Measurements from ENCODE around the gene ASPG.
A peak's percentile ranks its signal among the peaks of the same experiment; 100 is the strongest.

The ASPG gene

DNA sequence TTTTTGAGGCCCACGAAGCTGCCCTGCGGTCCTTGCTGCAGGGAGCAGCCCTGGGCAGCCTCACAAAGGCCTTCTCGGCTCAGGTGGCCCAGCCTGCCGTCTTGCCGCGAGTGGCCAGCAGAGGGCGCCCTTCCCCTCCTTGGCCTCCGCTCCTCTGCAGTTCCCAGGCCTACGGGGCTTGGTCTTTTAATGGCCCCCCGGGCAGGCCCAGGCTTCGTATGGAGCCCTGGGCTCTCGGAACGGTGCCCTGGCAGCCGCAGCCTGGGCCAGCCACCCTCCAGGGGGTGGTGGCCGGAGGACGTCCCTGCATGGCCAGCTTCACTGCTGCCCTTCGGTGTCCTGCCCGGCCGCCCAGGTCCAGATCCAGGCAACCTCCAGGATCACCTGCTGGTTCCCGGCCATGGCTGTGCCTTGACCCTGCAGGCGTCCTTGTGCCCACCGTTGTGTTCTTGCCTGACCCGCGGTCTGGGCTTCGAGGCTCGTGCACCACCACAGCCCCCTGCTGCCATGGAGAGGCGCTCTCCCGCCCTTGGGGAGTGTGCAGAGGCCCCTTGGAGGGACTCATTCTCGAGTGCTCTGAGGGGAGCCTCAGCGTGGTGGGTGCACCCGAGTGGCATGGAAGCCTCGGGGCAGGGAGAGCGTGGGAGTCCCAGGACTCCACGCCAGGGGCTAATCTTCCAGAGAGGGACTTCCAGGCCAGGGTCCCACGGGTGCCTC, 9.4 kb downstream of the ASPG start:
- peak; percentile 92 for DNase-seq

DNA sequence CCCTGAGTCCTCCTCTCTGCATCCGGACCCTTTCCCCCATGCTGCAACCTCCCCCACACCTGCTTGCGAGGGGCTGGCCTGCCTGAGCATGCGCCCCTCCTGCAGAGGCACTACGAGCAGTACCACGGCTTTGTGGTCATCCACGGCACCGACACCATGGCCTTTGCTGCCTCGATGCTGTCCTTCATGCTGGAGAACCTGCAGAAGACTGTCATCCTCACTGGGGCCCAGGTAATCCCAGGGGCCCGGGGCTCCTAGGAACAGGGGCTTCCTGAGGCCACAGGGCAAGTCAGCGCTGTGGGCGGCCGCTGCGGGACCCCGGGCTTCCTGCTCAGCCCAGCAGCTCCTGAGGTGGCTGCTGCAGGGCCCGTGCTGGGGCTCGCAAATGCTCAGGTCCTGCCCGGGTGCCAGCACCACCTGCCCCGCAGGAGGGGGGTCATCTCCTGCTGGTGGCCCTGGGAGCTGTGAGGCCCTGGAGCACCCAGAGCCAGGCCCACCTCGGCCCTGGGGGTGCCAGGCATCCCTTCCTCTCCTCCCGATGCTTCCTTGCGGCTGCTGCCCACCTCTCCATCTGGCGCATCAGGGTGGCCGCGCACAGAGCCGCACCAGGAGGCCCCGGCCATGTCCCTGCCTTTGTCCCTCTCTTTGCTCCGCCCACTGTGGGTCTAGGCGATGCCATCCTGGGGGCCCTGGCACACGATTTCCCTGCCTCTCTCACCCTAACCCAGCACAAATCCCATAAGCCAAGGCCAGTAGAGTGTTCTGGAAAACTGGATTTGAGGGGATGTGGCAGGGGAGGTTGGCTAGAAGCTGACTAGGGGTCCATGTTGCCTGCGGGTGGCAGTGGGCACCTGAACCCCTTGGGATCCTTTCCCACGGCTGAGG, 10.2 kb downstream of the ASPG start:
- no peak for DNase-seq

DNA sequence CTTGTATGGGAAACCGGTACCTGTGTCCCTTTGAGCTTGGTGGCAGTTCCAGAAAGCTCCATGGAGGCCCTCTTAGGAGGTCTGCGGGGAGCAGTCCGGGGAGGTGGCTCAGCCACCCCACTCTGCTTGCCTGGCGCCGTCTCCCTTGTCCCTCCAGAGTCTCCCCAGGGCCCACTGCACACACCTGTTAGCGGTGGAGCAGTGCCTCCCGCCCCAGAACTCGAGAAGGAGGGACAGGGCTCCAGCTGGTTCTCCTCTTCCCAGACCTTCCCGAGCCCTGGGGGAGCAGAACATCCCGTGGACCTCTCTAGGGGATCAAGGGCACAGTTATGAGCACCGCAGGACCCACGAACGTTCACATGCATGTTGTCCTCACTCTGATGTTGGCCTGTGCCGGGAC, 10.8 kb downstream of the ASPG start:
- DNase-seq: no peak

DNA sequence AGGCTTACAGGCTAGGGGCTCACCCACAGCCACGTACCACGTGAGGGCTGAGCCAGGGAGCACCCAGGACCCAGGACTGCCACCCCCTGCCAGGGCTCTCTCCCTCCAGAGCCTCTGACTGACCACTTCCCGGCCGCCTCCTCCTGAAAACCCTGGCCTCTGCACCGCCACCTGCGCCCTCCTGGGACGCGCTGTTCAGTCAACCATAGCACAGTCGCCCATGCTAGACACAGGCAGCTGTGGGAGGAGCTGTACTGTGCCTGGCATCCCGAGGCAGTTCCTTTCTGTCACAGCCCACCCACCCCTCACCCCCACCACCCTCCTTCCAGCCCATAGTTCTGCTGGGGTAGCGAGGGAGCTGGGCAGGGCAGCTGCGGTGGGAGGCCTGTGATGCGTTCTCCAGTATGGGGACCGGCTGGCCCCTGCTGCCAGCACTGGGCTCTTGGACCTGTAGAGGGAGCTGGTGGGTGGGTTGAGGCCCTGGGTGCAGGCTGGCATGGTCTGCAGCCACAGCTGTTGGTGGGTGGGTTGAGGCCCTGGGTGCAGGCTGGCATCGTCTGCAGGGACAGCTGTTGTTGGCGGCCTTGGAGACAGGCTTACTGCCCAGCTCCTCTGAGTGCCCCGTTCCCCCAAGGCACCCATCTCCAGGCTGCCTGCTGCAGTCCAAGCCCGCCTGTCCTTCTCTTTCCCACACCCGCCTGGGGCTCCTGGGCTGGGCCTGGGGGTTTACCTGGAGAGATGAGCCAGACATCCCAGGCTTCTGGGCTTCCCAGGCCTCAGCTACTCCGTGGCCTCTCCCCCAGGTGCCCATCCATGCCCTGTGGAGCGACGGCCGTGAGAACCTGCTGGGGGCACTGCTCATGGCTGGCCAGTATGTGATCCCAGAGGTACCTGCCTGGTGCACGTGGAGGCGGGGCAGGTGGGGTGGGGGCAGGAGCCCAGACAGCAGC, 11.5 kb downstream of the ASPG start:
- no peak for DNase-seq

DNA sequence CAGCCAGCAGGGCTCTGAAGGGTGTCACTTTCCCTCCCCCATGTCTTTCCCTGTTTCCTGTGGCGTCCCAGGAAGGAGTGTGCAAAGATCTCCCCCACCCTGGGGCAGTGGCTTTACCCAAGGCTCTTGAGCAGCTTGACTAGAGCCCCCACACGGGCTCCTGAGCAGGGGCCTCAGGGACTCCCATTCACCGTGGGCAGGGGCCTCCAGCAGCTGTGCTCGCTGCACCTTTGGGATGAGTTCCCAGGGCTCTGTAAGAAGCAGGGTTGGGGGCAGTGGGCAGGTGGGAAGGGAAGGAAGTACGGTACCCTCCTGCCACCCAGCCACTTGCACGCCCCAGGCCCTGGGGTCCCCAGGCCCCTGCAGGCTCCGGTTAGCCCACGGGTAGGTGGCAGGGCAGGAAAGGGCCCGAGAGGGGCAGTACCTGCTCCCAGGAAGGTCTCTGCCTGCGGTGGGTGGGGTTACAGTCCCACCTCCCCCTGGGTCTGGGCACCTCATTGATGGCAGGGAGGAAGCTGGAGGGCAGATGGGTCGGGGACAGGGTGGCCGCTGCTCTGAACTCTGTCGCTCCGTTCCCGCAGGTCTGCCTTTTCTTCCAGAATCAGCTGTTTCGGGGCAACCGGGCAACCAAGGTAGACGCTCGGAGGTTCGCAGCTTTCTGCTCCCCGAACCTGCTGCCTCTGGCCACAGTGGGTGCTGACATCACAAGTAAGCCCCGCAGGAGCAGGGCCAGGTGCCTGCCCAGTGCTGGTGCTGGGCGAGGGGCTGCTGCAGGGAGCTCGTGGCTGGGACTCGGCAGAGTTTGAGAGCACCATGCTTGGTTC, 13.0 kb downstream of the ASPG start:
- DNase-seq: no peak

DNA sequence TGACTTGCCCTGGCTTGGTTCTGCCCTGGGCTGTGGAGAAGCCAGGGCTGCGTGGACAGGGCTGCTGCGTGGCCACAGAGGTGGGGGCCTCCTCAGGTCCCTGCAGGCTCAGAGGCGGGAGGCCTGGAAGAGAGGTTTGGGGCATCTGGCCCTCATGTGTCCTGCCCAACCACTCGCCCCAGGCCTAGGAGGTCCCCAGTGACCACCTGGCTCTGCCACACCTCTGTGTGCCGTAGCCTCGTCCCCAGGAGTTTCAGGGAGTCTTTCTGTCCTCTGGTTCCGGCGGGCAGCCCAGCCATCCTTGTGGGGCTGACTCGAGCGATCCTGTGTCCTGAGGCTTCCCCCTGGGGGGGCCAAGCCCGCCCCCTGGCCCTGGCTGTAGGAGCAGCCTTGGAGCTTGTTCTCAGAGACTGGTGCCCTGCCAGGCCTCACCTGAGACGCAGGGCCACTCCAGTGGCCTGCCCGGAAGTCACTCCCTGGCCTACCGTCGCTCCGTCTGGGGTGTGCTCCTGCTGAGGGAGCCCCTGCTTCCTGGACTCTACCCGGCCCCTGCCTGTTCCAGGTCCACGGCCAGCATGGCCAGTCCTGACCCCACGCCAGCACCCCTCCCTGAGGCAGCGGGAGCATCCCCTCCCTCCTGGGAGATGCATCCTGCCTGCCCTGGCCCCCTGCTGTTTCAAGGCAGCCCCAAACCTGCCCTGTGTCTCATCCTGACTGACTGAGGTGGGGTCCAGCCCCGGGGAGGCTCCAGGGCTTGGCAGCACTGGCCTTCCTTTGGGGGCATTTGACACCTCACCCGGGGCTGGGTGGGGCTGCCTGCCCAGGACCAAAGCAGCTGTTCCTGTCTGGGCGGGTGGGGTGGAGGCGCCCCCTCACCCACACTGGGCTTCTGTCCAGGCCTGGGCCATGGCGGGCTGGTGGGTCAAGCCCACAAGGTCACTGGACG, 13.9 kb downstream of the ASPG start:
- DNase-seq: no peak

DNA sequence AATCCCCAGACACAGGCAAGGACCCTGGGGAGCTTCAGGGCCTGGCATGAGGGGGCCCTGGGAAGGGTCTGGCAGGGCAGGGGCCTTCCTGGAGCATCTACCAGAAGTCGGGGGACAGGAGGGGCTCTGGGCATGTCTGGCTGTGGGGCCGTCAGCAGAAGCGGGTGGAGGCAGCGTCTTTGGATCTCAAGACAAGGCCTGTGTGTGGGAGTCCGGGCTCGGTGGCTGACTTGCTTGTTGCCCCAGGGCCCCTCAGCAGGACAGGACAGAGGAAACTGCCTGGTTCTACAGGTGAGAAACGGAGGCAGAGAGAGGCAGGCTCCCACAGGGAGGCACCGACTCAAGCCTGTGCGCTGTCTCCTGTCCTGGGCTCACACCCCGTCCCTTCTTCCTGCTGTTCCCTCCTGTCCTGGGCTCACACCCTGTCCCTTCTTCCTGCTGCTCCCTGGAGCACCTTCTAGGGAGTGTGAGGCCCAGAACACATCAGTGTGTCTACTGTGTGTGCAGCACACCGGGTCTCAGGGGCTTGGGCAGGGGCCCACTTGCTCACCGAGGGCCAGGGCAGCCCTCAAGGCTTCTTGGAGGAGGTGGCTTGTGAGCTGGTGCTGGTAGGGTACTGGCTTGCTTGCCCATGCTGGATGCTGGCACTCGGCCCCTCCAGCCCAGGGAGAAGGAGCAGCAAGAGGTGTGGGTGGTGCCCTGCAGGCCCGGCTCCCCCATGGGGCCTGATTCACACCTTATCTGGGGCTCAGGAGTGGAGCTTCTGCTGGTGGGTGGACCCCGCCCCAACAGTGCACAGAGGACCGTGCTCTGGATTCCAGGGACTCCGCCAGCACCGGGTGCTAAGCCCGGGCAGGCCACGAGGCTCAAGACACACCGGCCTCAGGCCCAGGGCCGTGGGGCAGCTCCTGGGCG, 14.9 kb downstream of the ASPG start:
- DNase-seq: no peak

DNA sequence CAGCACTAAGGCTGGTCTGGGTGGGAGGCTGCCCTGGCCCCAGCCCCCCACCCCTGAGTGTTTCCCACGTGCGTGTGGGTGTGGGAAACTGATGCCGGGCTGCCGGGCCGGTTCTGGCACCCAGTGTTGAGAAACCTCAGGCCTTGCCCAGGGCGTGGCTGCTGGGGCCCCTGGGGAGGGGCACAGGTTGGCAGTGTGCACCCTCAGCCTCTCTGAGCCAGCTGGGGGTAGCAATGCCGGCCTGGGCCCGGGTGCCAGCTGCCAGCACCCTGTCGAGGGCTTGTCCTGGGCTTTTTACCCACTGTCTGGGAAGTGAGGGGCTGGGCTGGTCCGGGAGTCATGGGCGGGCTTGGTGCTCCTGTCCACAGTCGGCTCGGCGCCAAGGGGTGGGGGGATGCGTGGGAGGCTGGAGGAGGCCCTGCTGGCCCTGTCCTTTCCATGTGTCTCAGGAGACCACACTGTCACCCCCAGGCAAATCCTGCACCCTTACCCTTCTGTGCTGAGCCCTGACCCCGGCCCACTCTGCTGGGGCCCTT, 15.7 kb downstream of the ASPG start:
- DNase-seq: no peak

DNA sequence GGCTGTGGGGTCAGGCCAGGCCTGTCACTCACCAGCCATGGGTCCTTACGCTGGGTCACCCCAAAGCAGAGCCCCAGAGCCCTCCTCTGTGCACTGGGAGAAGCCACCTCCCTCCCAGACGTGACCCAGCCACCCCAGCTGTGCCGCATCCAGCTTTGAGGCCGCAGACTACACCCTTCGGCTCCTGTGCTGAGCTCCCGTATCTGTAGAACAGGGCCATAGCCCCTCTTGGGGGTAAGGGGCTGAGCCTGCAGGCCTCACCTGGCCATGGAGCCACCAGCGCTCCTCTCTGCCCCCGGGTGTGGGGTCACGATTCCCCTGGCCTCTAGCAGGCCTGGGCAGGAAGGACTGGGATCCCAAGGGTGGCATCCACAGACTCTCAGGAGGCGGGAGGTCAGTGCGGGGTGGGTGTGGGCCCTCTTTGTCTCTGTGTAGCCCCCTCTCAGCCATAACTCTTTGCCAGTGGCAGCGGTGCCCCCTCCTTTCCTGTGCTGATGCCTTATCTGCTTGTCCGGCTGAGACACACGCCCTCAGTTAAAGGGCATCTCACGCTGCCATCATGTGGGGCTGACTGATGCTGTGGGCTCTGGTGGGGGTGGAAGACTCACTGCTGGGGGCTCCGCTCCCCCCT, 16.3 kb downstream of the ASPG start:
- no peak for DNase-seq

DNA sequence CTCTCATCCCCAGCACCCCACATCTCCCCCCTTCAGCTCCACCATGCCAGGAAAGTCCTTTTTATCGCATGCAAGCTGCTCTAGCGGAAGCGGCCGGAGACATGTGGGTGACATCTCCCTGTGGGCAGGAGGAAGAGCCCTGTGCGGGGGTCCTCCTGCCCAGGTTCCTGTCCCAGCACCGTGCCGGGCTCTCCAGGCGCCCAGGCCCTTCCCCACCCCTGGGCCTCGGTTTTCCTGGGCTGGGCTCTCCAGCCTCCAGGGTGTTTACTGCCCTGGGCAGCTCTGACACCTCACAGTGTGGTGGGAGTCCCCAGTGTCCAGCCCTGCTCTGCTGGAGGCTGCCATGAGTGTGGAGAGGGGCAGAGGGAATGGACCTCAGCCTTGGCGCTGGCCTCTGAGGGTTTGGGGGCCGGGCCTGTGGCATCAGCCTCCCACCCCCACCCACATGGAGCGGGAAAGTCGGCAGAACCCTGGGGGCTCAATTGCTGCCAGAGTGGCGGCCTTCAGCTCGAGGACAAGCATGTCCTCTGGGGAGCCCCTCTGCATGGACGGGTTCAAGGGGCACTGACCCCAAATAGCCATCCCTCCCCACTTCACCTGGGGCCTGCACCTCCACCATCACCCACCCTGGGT, 16.9 kb downstream of the ASPG start:
- DNase-seq: no peak

DNA sequence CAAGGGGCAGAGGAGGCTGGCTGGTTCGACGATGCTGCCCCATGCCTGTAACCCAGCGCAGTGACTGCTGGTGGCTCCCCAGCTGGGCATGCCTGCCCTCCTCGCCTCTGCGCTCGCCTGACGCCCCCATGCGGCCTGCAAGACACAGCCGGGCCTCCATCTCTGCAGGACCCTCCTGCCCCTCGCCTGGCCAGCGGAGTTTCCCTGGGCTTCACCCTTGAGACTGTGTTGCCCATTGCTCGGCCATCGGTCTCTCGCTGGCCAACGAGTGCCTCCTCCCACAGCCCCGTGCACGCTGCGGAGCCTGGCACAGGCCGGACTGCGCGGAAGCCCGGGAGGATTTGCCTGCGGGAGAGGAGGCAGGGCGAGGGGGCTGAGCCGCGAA, 17.6 kb downstream of the ASPG start:
- no peak for DNase-seq

DNA sequence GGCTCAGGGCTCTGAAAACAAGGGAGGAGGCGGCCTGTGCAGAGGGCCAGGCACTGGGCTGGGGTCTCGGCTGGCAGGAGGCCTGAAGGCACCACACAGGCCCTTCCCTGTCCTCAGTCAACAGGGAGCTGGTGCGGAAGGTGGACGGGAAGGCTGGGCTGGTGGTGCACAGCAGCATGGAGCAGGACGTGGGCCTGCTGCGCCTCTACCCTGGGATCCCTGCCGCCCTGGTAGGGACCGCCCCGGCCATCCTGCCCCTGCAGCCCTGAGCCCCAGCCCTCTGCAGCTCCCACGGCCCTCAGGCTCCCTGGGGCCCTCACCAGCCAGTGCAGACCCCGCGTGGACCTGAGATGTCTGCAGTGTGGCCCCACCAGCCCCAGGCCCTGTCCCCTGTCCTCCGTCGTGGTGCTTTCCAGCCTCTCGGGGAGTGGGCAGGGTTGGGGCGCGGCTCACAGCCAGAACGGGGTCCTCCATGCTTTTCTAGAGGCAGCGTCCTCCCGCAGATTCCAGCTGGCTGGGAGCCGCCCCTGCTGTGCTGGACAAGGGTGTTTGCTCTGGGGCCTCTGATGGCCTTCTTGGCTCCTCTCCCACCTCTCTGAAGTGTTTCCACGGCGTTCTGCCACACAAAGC, 18.1 kb downstream of the ASPG start:
- DNase-seq: peak; percentile 59

DNA sequence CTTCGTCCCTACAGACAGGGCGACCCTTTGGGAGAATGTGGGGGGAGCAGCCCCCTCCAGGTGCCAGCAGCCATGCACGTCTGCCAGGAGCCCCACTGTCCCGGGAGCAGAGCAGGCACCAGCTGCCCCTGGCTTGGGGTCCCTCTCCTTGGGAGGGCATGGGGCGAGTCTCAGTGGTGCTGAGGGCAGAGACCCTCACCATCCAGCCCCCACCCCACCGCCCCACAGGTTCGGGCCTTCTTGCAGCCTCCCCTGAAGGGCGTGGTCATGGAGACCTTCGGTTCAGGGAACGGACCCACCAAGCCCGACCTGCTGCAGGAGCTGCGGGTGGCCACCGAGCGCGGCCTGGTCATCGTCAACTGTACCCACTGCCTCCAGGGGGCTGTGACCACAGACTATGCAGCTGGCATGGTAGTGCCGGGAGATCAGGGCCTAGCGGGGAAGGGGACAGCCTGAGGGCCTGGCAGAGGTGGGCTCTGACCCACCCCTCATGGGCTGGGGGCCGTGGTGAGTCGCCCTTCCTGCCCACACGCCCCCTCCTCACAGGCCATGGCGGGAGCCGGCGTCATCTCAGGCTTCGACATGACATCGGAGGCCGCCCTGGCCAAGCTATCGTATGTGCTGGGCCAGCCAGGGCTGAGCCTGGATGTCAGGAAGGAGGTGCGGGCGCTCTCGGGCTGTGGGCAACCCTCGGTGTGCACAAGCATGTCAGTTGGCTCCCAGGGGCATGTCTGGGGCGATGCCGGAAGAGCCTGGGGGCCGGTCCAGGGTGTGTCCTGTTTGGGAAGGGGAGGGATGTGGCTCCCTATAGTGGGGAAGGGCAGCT, 18.8 kb downstream of the ASPG start:
- DNase-seq: peak; percentile 39

DNA sequence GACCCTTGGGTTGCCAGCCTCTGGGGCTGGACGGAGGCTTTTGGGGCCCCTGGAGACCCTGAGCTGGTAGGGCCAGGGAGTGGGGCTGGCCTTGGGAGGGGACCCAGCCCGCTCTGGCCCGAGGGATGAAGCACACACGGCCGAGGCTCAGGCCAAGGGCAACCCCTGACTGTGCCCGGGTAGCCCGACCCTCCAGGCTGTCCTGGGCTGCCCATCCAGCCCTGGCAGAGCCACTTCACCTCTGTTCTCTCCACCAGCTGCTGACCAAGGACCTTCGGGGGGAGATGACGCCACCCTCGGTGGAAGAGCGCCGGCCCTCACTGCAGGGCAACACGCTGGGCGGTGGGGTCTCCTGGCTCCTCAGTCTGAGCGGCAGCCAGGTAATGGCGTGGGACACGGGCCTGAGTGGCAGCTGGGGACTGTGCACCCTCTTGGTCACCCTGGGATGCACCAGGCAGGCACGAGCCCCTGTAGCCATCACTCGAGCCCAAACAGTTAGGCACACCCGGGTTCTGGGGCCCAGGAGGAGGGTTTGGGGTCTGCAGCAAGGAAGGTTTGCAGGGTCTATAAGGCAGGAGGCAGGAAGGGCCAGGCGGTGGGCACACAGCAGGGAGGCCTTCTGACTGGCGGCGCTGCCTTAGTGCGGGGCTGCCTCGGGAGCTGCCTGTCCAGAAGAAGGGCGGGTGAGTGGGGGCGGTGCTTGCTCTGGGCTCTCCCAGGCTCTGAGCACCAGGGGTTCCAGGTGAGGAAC, 19.7 kb downstream of the ASPG start:
- peak; percentile 55 for DNase-seq

DNA sequence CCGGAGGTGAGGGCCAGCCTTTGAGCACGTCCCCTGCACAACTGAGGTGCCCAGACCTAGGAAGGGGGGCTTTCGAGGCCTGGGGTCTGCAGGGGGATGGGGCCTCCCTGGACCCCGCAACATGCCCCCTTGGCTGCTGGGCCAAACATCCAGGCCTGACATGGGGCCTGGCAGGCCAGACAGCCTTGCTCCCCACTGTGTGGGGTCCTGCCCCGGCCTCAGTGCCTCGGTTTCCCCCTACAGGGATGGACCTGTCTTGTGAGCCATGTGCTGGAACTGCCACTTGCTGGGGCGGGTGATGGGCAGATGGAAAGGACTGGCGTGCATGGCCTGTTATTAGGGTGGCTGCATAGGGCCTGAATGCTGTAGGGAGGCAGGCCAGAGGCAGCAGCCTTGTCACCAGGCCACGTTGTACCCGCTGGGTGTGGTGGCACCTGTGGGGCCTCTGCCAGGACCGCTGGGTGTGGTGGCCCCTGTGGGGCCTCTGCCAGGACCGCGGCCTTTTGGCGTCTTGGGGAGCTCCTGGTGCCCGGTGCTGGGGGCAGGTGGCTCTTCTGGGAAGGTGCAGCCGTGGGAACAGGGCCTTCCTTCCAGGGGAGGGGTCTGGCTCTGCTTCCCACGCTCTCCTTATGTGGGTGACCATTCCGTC, 20.4 kb downstream of the ASPG start:
- DNase-seq: peak; percentile 55

DNA sequence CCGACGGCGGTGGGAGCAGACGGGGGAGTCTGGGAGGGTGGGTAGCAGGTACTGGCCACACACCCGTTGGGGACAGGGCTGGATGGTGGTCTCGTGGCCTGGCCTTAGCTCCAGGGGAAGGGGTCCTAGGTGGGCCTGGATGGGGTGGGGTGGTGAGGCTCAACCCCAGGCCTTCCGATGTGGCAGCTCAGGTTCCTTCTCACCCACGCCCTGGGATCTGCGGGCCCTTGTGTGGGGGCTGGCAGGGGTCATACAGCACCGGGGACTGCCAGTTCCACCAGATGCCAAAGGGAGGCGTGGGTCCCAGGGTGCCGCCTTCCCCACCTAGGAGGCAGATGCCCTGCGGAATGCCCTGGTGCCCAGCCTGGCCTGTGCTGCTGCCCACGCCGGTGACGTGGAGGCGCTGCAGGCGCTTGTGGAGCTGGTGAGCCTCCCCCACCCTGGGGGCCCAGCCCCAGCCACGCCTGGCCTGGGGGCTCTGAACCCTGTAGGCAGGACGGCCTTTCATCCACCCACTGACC, 21.0 kb downstream of the ASPG start:
- DNase-seq: peak; percentile 58
